ENCODE results near the gene VPS50.

Gene VPS50, protein sequence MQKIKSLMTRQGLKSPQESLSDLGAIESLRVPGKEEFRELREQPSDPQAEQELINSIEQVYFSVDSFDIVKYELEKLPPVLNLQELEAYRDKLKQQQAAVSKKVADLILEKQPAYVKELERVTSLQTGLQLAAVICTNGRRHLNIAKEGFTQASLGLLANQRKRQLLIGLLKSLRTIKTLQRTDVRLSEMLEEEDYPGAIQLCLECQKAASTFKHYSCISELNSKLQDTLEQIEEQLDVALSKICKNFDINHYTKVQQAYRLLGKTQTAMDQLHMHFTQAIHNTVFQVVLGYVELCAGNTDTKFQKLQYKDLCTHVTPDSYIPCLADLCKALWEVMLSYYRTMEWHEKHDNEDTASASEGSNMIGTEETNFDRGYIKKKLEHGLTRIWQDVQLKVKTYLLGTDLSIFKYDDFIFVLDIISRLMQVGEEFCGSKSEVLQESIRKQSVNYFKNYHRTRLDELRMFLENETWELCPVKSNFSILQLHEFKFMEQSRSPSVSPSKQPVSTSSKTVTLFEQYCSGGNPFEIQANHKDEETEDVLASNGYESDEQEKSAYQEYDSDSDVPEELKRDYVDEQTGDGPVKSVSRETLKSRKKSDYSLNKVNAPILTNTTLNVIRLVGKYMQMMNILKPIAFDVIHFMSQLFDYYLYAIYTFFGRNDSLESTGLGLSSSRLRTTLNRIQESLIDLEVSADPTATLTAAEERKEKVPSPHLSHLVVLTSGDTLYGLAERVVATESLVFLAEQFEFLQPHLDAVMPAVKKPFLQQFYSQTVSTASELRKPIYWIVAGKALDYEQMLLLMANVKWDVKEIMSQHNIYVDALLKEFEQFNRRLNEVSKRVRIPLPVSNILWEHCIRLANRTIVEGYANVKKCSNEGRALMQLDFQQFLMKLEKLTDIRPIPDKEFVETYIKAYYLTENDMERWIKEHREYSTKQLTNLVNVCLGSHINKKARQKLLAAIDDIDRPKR

DNA sequence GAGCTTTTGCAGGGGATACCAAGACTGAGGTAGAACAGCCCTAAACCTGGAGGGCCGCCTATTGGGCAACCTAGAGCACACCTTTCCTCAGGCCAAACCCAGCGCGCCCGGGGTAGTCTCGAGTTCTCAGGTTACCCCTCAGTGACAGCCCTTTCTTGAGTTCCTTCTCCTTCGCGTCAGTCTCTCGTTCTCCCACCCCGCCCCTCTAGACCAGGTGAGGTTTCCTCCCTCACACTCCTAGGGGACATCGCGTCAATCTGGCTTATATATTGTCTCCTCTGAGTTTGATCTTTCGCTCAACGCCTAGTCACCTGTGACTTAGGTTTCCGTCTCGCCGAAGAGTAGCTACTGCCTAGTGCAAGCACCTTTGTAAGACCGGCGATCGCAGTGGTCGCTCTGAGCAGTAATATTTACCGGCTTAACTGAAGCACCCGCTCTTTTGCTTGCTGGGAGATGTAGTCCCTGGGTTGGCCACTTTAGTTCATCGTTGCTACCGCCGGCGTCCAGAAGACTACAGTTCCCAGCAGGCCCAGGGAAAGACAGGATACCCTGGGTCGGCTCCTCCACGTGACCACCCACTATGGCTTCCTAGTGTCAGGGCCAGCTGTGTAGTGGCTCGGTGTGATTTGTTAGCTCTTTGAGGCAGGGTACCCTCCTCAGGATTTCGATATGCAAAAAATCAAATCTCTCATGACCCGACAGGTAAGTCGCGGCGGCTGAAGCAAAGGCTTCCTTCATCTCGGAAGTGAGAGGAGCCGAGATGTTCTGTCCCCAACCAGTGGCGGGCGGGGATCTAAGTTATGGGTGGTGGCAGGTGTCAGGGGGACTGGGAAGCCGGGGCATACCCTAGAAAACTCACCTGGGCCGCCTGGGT is at the start of gene VPS50:
TSS of gene VPS50 (plus strand) at position 568 of the 874 bp plus-strand sequence. CDS start at position 670, 102 bp downstream.
- DNase-seq: peak; percentile 85 to 88

- no peak for DNase-seq
Measured at GRCh38 chr7:93185303-93186027, 46.7 kb upstream of the VPS50 start.

DNA sequence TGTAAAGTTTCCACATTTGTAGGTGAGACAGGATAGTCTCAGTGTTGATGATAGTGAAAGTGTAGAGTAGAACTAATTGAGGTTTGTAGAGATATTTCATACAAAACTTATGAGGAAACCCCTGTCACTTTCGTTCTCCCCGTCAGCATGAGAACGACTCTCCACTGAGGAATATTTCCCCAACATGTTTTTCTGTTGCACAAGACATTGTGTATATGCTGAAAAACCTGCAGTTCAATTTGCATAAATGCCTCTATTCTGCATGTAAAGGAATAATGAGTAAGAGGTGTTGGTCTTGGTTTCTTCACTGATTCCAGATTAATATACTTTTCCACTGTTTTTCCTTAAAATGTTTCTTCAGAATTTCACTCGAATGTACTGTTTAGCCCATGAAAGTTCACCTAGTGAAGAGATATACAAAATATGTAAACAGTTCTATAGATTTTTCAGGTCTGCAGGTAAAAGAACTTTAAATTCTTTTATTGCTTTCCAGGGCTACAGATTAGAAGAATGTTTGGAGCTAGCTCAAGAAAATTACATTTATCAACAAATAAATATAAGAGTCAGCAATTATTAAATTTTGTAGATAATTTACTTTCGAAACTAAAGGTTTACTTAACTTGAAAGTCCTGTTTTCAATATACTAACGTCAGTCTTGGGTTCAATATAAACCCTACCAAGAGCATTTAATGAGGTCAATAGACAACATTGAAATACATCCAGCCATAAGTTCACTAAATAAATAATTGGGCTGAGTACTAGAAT is 43.1 kb upstream of the VPS50 start:
- DNase-seq: no peak

- no peak for DNase-seq
Measured at GRCh38 chr7:93194386-93194785, 37.8 kb upstream of the VPS50 start.

- DNase-seq: no peak
Measured at GRCh38 chr7:93196336-93196735, 35.8 kb upstream of the VPS50 start.

DNA sequence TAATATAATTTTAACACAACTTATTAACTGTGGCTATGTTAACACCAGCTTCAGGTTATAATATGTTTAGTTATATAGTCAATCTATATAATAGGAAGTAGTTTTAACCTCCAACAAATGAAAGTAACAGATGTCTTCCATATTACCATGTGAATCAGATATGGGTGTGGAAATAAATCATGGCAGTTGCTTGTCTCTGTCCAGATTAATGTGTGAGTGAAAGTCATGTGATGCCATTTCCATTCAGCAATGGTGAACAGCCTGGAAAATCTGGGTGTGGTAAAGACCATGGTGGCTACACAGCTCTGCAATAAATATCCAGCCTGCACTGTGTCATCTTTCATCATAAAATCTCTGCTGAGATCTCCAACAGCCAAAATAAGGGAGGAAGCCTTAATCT is 33.7 kb upstream of the VPS50 start:
- no peak for DNase-seq

GRCh38 chr7:93202594-93203250 is 29.4 kb upstream of the VPS50 start:
- no peak for DNase-seq

DNA sequence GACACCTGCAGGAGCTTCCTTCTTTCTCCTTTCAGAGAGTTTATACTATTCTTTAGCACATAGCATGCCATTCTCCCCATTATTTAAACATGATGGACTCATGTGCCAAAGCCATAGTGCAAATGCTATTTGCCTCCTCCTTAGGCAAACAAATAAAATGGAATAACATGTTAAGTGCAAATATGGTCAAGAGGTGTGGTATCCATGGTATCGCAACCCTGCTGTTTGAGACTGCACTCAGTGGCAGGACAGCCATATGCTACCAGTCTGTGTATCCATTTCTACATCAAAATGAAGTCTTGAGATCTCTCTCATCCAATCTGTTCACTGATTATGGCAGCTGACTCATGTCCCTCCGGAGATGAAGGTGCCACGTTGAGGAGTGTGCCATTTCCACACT is 28.7 kb upstream of the VPS50 start:
- no peak for DNase-seq

GRCh38 chr7:93205046-93205445 is 27.1 kb upstream of the VPS50 start:
- no peak for DNase-seq

DNA sequence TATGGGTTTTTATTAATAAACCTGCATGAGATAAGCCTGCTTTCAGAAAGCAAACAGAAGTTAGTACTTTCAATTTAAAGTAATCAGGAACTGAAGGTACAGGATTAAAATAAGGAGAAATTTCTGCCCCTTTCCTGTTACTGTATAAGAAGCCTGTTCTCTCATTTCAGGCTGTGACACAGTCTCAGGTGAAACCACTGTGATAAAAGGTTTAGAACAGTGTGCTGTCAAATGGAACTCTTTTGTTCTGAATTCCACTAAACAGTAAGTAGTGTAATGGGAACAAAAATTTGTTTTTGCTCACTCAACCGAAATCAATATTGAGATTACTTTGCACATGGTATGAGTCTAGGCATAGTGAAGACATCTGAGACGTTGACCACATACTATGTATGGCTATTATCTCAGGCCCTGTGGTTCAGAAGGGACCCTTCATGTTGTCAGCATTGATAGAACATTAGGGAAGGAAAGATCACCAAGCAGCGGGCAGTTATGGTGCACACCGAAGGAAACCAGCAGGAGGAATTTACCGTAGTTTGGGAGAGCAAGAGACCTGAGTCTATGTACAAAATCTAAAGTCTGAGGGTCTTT is 20.8 kb upstream of the VPS50 start:
- DNase-seq: no peak

DNA sequence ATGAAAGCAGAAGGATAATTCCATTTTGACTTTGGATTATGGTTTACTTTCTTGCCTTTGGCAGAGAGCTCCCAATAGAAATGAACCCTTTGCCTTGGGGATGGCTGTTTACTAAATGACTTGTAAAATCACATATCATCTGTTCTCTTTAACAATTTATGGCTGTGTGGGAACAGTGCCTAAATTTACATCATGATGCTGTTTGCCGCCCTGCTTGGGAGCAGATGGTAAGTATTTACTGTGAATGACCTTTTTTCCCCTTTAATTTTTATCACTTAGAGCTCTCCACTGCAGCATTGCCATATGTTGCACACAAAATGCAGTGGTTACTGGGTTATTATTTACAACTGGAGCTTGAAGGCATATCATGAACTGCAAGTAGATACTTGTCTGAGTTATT is 19.3 kb upstream of the VPS50 start:
- DNase-seq: no peak

GRCh38 chr7:93218997-93219827 is 13.0 kb upstream of the VPS50 start:
- no peak for DNase-seq

GRCh38 chr7:93219868-93220267 is 12.3 kb upstream of the VPS50 start:
- DNase-seq: no peak

- DNase-seq: no peak
Measured at GRCh38 chr7:93226310-93226709, 5.9 kb upstream of the VPS50 start, which contains the start of gene HEPACAM2. Gene HEPACAM2, minus strand, starts transcription at chr7:93226469.

GRCh38 chr7:93228302-93228701 is 3.9 kb upstream of the VPS50 start:
- no peak for DNase-seq

DNA sequence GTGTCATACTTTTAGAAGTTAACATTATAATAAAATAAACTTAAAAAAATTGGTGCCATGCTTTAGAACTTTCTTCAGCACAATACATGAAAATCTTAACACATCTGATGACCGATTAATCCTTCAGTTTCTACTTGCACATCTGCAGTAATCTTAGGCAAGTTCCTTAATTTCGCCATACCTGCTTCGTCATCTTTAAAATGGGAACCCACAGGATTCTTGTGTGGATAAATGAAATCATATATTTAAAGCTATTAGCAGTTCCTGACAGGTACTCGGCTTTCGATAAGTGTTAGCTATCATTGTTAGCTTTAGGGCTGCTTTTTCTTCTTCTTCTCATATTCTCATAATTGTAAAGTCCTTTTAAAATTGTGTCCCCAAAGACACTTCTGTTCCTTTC is 907 bp upstream of the VPS50 start:
- DNase-seq: no peak

- no peak for DNase-seq
Measured at GRCh38 chr7:93232673-93233018, 480 bp downstream of the VPS50 start.

GRCh38 chr7:93235541-93235940 is 3.4 kb downstream of the VPS50 start:
- no peak for DNase-seq

DNA sequence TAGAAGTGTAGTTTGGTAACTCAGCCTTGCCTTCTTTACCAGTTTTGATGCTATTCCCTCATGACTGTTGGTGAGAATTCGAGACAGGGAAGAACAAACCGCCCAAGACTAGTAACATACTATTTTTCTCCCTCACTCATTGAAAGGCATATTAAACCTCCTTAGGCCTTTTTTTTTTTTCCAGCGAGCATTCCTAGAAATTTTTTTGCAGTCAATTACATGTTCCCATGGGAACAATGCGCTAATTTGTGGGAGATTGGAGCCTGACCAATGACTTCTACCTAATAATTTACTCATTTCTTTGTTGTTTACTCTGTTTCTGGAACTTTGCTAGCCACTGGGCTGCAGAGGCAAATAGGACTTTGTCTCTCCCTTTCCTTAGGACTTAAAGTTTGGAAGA is 6.0 kb downstream of the VPS50 start:
- DNase-seq: no peak
